Posterior cingulate gyrus (tissue), 11 donors: ENCODE results near the gene CCNG2.

ENCODE experiments used
- DNase-seq, 10 donors: peaks; one replicate each; pipeline versions ENCODE4 v3.0.0 to v3.0.0-alpha.2; 2020 to 2021; ENCODE audit warnings: mixed read lengths in 3 of 10
- intact Hi-C: fragments of 100-400 bp; cut with DNase I; formaldehyde crosslinking; loops from one replicate; pipeline ENCODE4 v1.15.1; 2023

The CCNG2 gene

GRCh38 chr4:77146186-77147078 is 10.6 kb upstream of the CCNG2 start:
- intact Hi-C loops = no loop called here
- DNase-seq = no peak

- intact Hi-C loops = no loop called here
Observed at GRCh38 chr4:77147079-77147782, 9.8 kb upstream of the CCNG2 start.

GRCh38 chr4:77148078-77148477 is 8.9 kb upstream of the CCNG2 start:
- intact Hi-C loops = no loop called here
- DNase-seq = no peak

More at GRCh38 chr4:77147079-77147782, 9.8 kb upstream of the CCNG2 start:
- no peak for DNase-seq

GRCh38 chr4:77149789-77150188 is 7.2 kb upstream of the CCNG2 start:
- DNase-seq = no peak
- intact Hi-C loops = no loop called here

- DNase-seq = no peak
- intact Hi-C loops = no loop called here
Observed at GRCh38 chr4:77151241-77151640, 5.8 kb upstream of the CCNG2 start.

GRCh38 chr4:77152421-77152820 is 4.6 kb upstream of the CCNG2 start:
- DNase-seq = no peak
- intact Hi-C loops = no loop called here

- intact Hi-C loops = no loop called here
- no peak for DNase-seq
Observed at GRCh38 chr4:77153006-77153405, 4.0 kb upstream of the CCNG2 start.

GRCh38 chr4:77154065-77154464 is 2.9 kb upstream of the CCNG2 start:
- intact Hi-C loops = no loop called here
- DNase-seq = no peak

- intact Hi-C loops = loop anchor here (5.0 kb wide), 2 partner anchors 58 to 208 kb away; partner anchors contain the start of gene SEPTIN11
- DNase-seq = no peak
Observed at GRCh38 chr4:77154761-77155499, 2.1 kb upstream of the CCNG2 start.

GRCh38 chr4:77155631-77156452 is 1.2 kb upstream of the CCNG2 start:
- DNase-seq = no peak
- intact Hi-C loops = loop anchor here (5.0 kb wide), 2 partner anchors 59 to 209 kb away; partner anchors contain the start of gene SEPTIN11

- peak; percentile 92 to 99 (median 96) for DNase-seq
- intact Hi-C loops = loop anchor here (5.0 kb wide), 2 partner anchors 59 to 209 kb away; partner anchors contain the start of gene SEPTIN11
Observed at GRCh38 chr4:77156533-77156911, 485 bp upstream of the CCNG2 start.

GRCh38 chr4:77157859-77158486 is 966 bp downstream of the CCNG2 start:
- intact Hi-C loops = loop anchor here (2.0 to 5.0 kb wide), 3 partner anchors 61 to 211 kb away; partner anchors contain the start of gene SEPTIN11

GRCh38 chr4:77158487-77158861 is 1.5 kb downstream of the CCNG2 start:
- intact Hi-C loops = loop anchor here (2.0 to 5.0 kb wide), 3 partner anchors 61 to 211 kb away; partner anchors contain the start of gene SEPTIN11
- DNase-seq = no peak

More at GRCh38 chr4:77157859-77158486, 966 bp downstream of the CCNG2 start:
- DNase-seq = peak; percentile 64 to 96 (median 76)

- intact Hi-C loops = loop anchor here (2.0 to 5.0 kb wide), 4 partner anchors 42 to 213 kb away; partner anchors contain the start of gene SEPTIN11
- DNase-seq = peak in 1 of 10 donors; percentile 60
Observed at GRCh38 chr4:77159806-77160205, 2.8 kb downstream of the CCNG2 start.

GRCh38 chr4:77163641-77164040 is 6.6 kb downstream of the CCNG2 start:
- intact Hi-C loops = loop anchor here (5.0 kb wide), 1 partner anchor 39 kb away; no protein-coding TSS in a partner anchor
- DNase-seq = no peak

- no peak for DNase-seq
- intact Hi-C loops = no loop called here
Observed at GRCh38 chr4:77167173-77167572, 10.2 kb downstream of the CCNG2 start.

GRCh38 chr4:77167866-77168265 is 10.9 kb downstream of the CCNG2 start:
- no peak for DNase-seq
- intact Hi-C loops = no loop called here

- DNase-seq = no peak
- intact Hi-C loops = no loop called here
Observed at GRCh38 chr4:77169481-77169880, 12.5 kb downstream of the CCNG2 start.

- DNase-seq = no peak
- intact Hi-C loops = no loop called here
Observed at GRCh38 chr4:77170926-77171325, 13.9 kb downstream of the CCNG2 start.
